Stimulated activated CD8-positive, alpha-beta memory T cell treated with anti-CD3 and anti-CD28 coated beads, Interleukin-7, amount 100 ng/mL, for 24 hours (primary cell): ENCODE results near the gene FAM174C.

Experiments
- DNase-seq: peaks from one replicate; pipeline ENCODE4 v3.0.0-alpha.2; 2020; ENCODE audit warnings: low read depth

The FAM174C gene

DNA sequence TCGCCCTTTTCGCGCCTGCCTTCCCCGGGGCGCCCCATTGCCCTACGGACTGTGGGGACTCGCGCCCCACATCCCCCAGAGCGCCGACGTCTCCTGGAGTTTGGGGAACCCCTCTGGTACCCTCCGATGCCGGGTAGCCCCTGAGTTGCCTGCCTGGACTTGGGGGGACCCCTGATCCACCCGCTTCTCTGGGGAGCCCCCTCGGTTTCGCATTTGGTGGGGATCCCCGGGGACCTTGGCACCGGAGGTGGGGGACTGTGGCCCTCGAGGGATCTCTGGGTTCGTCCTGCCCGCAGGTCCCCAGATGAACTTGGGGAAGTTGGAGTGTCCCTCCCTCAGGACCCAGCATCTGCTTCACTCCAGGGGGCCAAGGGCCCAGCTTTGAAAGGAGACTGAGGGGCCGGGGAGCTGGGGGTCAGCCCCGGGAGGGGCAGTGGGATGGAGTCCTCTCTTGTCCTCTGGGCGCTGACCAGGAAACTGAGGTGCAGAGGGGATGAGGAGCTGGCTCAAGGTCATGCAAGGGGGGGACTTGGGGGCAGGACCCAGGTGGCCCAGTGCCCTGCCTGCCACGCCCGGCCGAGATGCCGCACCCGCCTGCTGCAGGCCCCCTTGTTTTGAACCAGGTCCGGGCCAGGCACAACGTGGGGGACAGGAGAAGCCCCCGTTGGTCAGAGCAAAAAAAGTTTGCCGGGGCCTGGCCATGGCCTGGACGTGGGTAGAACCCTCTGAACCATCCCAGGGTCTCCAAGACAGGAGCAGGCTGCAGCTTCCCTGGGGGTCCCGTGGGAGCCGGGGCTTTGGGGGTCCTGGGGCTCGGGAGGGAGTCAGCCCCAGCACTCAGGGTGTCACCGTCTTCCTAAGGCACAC, 11.4 kb downstream of the FAM174C start:
- DNase-seq: no peak

GRCh38 chr19:1287354-1288225, 12.3 kb downstream of the FAM174C start:
- DNase-seq: no peak

- no peak for DNase-seq
Observed at GRCh38 chr19:1288226-1288612, 12.9 kb downstream of the FAM174C start.

DNA sequence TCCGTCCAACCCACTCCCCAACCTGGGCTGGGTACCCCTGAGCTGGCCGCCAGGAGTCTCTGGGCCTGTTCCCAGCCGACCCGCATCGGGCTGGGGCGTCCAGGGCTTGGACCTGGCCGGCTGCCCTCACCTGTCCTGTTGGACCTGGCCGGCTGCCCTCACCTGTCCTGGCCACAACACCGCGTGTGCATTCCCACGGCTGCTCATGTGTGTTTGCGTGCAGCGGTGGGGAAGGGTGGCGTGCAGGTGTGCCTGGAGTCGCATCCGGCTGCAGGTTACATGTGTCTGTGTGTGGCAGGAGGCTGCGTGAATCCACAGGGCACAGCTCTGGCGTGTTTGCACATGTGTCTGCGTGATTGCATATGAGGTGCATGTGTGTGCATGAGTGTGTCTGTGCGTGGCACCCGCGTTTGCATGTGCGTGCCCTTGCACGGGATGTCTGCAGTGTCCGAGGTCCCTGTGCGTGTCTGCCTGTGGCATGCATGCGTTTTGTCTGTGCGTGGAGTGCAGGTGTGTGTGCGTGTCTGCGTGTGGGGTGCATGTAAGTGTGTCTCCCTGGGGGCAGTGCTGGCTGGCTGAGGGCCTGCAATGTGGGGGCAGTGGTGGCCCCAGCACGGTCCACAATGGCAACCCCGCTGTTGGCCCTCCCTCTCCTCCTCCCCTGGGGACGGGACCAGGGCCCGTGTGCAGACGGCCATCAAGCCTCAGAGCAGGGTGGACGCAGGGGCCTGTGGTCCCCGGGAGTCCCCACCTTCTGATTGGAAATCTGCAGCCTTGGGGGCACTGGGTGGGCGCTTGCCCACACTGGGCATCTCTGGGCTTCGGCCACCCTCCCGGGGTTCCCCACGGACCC, 13.7 kb downstream of the FAM174C start:
- DNase-seq: no peak

DNA sequence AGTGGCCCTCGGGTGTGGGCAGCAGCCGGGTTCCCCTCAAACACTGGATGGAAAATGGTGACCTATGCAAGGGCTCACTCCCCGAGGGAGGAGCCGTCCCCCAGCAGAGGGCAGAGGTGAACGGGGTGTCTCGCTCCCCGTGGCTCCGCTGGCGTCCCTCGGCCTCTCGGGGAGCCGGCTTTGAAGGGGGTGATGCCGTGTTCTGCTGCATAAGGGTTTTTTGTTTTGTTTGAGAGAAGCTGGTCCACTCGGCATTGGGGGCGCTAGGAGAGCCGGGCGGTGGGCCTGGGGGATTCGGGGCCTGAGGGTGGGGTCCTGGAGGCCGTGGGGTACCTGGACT, 14.3 kb downstream of the FAM174C start:
- DNase-seq: no peak

- no peak for DNase-seq
Observed at GRCh38 chr19:1290196-1290702, 14.9 kb downstream of the FAM174C start.

GRCh38 chr19:1290703-1291651, 15.6 kb downstream of the FAM174C start:
- no peak for DNase-seq

- no peak for DNase-seq
Observed at GRCh38 chr19:1291761-1292418, 16.6 kb downstream of the FAM174C start.

GRCh38 chr19:1292419-1293151, 17.3 kb downstream of the FAM174C start:
- DNase-seq: no peak

GRCh38 chr19:1293782-1294604, 18.7 kb downstream of the FAM174C start:
- DNase-seq: no peak

GRCh38 chr19:1294688-1295087, 19.4 kb downstream of the FAM174C start:
- DNase-seq: no peak

DNA sequence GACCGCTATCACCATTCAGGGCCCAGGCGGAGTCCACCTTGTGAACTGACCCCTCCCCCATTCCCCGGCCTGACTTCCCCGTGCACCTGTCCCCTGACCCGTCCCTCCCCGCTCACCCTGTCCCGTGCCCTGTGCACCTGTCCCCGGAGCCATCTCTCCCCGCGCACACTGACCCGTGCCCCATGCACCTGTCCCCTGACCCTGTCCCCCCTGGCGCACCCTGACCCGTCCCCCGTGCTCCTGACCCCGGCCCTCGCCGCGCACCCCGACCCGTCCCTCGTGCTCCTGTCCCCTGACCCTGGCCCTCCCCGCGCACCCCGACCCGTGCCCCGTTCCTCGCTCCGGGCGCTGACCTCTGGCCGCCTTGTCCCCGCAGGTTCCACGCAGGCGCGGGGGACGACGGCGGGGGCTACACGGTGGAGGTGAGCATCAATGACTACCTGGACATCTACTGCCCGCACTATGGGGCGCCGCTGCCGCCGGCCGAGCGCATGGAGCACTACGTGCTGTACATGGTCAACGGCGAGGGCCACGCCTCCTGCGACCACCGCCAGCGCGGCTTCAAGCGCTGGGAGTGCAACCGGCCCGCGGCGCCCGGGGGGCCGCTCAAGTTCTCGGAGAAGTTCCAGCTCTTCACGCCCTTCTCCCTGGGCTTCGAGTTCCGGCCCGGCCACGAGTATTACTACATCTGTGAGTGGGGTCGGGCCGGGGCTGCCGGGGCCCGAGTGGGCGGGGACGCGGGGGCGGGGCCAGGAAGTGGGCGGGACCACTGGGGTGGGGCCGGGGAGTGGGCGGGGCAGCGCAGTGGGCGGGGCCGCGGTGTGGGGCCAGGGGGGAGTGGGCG, 20.1 kb downstream of the FAM174C start:
- DNase-seq: no peak

- DNase-seq: no peak
Observed at GRCh38 chr19:1296078-1296477, 20.7 kb downstream of the FAM174C start.

- DNase-seq: no peak
Observed at GRCh38 chr19:1296575-1297271, 21.4 kb downstream of the FAM174C start.

DNA sequence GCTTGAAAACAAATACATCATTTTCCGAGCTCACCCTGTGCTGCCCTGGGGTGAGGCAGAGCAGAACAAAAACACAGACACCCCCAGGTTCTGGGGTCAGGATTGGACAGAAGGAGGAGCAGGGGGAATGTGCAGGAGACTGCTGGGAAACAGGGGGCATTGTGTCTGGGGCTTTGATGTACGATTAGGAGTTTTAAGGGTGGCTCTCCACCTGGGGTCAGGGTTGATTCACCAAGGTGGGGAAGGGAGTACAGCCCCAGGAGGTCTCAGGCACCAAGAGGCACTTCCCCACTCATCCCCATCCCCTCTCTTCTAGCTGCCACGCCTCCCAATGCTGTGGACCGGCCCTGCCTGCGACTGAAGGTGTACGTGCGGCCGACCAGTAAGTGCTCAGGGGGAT, 22.9 kb downstream of the FAM174C start:
- DNase-seq: no peak

GRCh38 chr19:1299801-1300200, 24.5 kb downstream of the FAM174C start:
- DNase-seq: no peak
